SU-DHL-6 (cell line): Measurements from ENCODE around the gene CBFA2T2.

Source experiments
- H2AFZ ChIP-seq: fragments of 200-600 bp; sonication (generic); 2 replicates; pipeline ENCODE4 v1.6.1; 2014; ENCODE audit warnings: low read depth, mild to moderate bottlenecking, moderate library complexity, mixed read lengths, antibody characterized with exemption, low read length; ENCODE audit not compliant: severe bottlenecking
- H3F3A ChIP-seq: fragments of 200-600 bp; shearing (Covaris generic); 2 replicates; pipeline ENCODE4 v1.6.0; 2016; ENCODE audit warnings: antibody characterized with exemption, mild to moderate bottlenecking; ENCODE audit not compliant: insufficient read depth
- H3K27ac ChIP-seq: fragments of 200-600 bp; sonication (generic); 2 replicates; pipeline ENCODE4 v1.5.1; 2016; ENCODE audit warnings: low read depth, mild to moderate bottlenecking, low read length, moderate library complexity, mixed read lengths
- H3K27me3 ChIP-seq: fragments of 200-600 bp; sonication (generic), shearing (Covaris generic); 2 replicates; pipeline ENCODE4 v1.6.0; 2014; ENCODE audit warnings: mild to moderate bottlenecking, low read length
- H3K36me3 ChIP-seq: fragments of 200-600 bp; sonication (generic); 2 replicates; pipeline ENCODE4 v1.6.1; 2014; ENCODE audit warnings: mild to moderate bottlenecking, low read length, mixed read lengths
- H3K4me2 ChIP-seq: fragments of 300-600, 200-600 bp; shearing (Covaris generic), sonication (generic); 2 replicates; pipeline ENCODE4 v1.6.0; 2014; ENCODE audit warnings: low read length, low read depth, mild to moderate bottlenecking; ENCODE audit not compliant: poor library complexity, severe bottlenecking
- H3K4me3 ChIP-seq: fragments of 200-600 bp; sonication (generic); 2 replicates; pipeline ENCODE4 v1.5.1; 2014; ENCODE audit warnings: antibody characterized with exemption, low read length, mild to moderate bottlenecking, mixed read lengths; ENCODE audit not compliant: insufficient read depth, poor library complexity, severe bottlenecking
- H3K79me2 ChIP-seq: fragments of 200-600 bp; sonication (generic); 2 replicates; pipeline ENCODE4 v1.6.1; 2014; ENCODE audit warnings: mild to moderate bottlenecking, low read length, moderate library complexity; ENCODE audit not compliant: insufficient read depth
- H3K9ac ChIP-seq: fragments of 200-600 bp; sonication (generic); 2 replicates; pipeline ENCODE4 v1.7.0; 2014; ENCODE audit warnings: mild to moderate bottlenecking, low read length
- H3K9me2 ChIP-seq: fragments of 200-600 bp; sonication (generic); replicated peaks from 2 replicates; pipeline ENCODE4 v1.6.1; 2014; ENCODE audit warnings: low read length; ENCODE audit not compliant: insufficient read depth
- H3K9me3 ChIP-seq: fragments of 200-600 bp; sonication (generic); 2 replicates; pipeline ENCODE4 v1.6.1; 2014; ENCODE audit warnings: low read length, mixed read lengths; ENCODE audit not compliant: insufficient read depth
- H4K20me1 ChIP-seq: fragments of 200-600 bp; sonication (generic); 2 replicates; pipeline ENCODE4 v1.6.1; 2014; ENCODE audit warnings: low read depth, mild to moderate bottlenecking, antibody characterized with exemption, low read length, moderate library complexity, mixed read lengths
- CTCF ChIP-seq: fragments of 200-600 bp; sonication (generic); IDR thresholded peaks from one replicate; pipeline ENCODE4 v1.5.1; 2017; ENCODE audit warnings: antibody characterized with exemption, mild to moderate bottlenecking, low read length, moderate library complexity; ENCODE audit not compliant: insufficient read depth, poor library complexity, severe bottlenecking
- EZH2phosphoT487 ChIP-seq: fragments of 200-600 bp; sonication (generic), shearing (Covaris generic); conservative IDR thresholded peaks from 2 replicates; pipeline ENCODE4 v1.6.1; 2018; ENCODE audit warnings: mild to moderate bottlenecking, antibody characterized with exemption, low read length, moderate library complexity, mixed read lengths

The CBFA2T2 gene

GRCh38 chr20:33640287-33640686, 150.4 kb downstream of the CBFA2T2 start:
- no peak overlapping the region for H3K27ac ChIP-seq
- no peak overlapping the region for H2AFZ ChIP-seq
- TF ChIP-seq EZH2phosphoT487 (no peak), CTCF (no peak)

GRCh38 chr20:33644313-33645071, 154.6 kb downstream of the CBFA2T2 start:
- Histone ChIP-seq H3K9me2 (no peaks in the 10 kb centered on the region), H3F3A (no peaks in the 10 kb centered on the region), H3K9me3 (no peaks in the 10 kb centered on the region), H3K9ac (no peak overlapping the region), H3K4me3 (no peak overlapping the region), H3K27ac (no peak overlapping the region), H3K27me3 (no peaks in the 10 kb centered on the region), H4K20me1 (no peaks in the 10 kb centered on the region), H3K36me3 (no peaks in the 10 kb centered on the region), H2AFZ (no peak overlapping the region), H3K79me2 (no peaks in the 10 kb centered on the region), H3K4me2 (no peak overlapping the region)
- TF ChIP-seq CTCF = no peak
- no peak for TF ChIP-seq EZH2phosphoT487

More at GRCh38 chr20:33640287-33640686, 150.4 kb downstream of the CBFA2T2 start:
- Histone ChIP-seq H3K9ac (no peak overlapping the region), H4K20me1 (no peaks in the 10 kb centered on the region), H3K4me3 (no peak overlapping the region), H3K4me2 (no peak overlapping the region), H3K27me3 (no peaks in the 10 kb centered on the region), H3K9me2 (no peaks in the 10 kb centered on the region), H3K9me3 (no peaks in the 10 kb centered on the region), H3F3A (no peaks in the 10 kb centered on the region), H3K79me2 (no peaks in the 10 kb centered on the region), H3K36me3 (no peaks in the 10 kb centered on the region)

- no peak overlapping the region for H3K4me3 ChIP-seq
- H3K27me3 ChIP-seq = no peaks in the 10 kb centered on the region
Observed at GRCh38 chr20:33645072-33645358, 155.1 kb downstream of the CBFA2T2 start.

More at GRCh38 chr20:33645072-33645358, 155.1 kb downstream of the CBFA2T2 start:
- no peak overlapping the region for H2AFZ ChIP-seq
- H3K79me2 ChIP-seq = no peaks in the 10 kb centered on the region
- TF ChIP-seq CTCF = no peak
- H3K36me3 ChIP-seq = no peaks in the 10 kb centered on the region
- no peaks in the 10 kb centered on the region for H3F3A ChIP-seq
- no peak overlapping the region for H3K9ac ChIP-seq
- H3K9me3 ChIP-seq = no peaks in the 10 kb centered on the region
- no peak overlapping the region for H3K27ac ChIP-seq
- H3K4me2 ChIP-seq = no peak overlapping the region
- no peaks in the 10 kb centered on the region for H4K20me1 ChIP-seq
- no peaks in the 10 kb centered on the region for H3K9me2 ChIP-seq
